Peyer's patch (tissue), 4 donors: ENCODE results near the gene CNTNAP4.

Source experiments
- CTCF ChIP-seq, 6 experiments: fragments of 450-650 bp in 4 of 6; fragments of 200-600 bp in 2 of 6; sonication (generic) in 1 of 6; IDR thresholded peaks; one replicate each; pipeline ENCODE4 v1.5.1; 2017 to 2019; ENCODE audit warnings: antibody characterized with exemption in 6 of 6, mild to moderate bottlenecking in 3 of 6, moderate library complexity in 1 of 6
- POLR2A ChIP-seq, 2 donors: fragments of 450-650 bp; IDR thresholded peaks; one replicate each; pipeline ENCODE4 v1.5.1; 2017; ENCODE audit warnings: antibody characterized with exemption in 2 of 2, mild to moderate bottlenecking in 2 of 2, moderate library complexity in 2 of 2

GRCh38 chr16:76237471-76237870 is 39.7 kb upstream of the CNTNAP4 start:
- TF ChIP-seq CTCF (IDR thresholded peaks at IDR 0.05) = no peak
- TF ChIP-seq POLR2A (IDR thresholded peaks at IDR 0.05) = no peak
